K562 (cell line): ENCODE data around the gene STYX. TPM values are rescaled to one million over a fixed set of nuclear protein-coding genes. Genes with fewer than 3 reads are reported as not detected.

Source experiments
- ATAC-seq: fragments of 200-7000 bp; cut with Tn5 transposase; 3 replicates; pipeline ENCODE4 v1.9.1; 2020; ENCODE audit warnings: moderate library complexity
- Bru-seq: library from RNA; stranded (reverse); fragments of 400-500 nt; gene quantifications from one replicate; lab custom pipeline; 2021; lab: Mats Ljungman, UMichigan
- BruChase-seq, 2 experiments: library from RNA; stranded (reverse); fragments of 400-500 nt; gene quantifications; one replicate each; lab custom pipeline; 2021; lab: Mats Ljungman, UMichigan
- BruUV-seq: library from RNA; stranded (reverse); fragments of 400-500 nt; replicated peaks from 2 replicates; lab custom pipeline; 2021; lab: Mats Ljungman, UMichigan
- CTCF ChIA-PET: fragments of 300-600 bp; formaldehyde crosslinking; extraction: SDS; loops from one replicate; lab custom pipeline; 2021; ENCODE audit warnings: low intra/inter-chr PET ratio; lab: Yijun Ruan, JAX
- POLR2A ChIA-PET: fragments of 300-600, 350-650 bp; sonication (Branson Sonifier 250); formaldehyde crosslinking; extraction: SDS; loops from one replicate; lab custom pipeline; 2021; ENCODE audit warnings: antibody characterized with exemption, inconsistent platforms; lab: Yijun Ruan, JAX
- DNase-seq, 4 experiments: peaks; one replicate each; pipeline versions ENCODE4 v3.0.0 to v3.0.0-alpha.2; 2011 to 2018; ENCODE audit warnings: low spot score in 3 of 4, mixed read lengths in 3 of 4; ENCODE audit errors: extremely low read depth in 1 of 4
- FAIRE-seq: peaks from 2 replicates; lab custom pipeline; 2011; peaks lifted over from hg19 to GRCh38; lab: Jason Lieb, UNC
- H2AFZ ChIP-seq: 2 replicates; pipeline ENCODE4 v1.6.0; 2011; ENCODE audit warnings: low read depth, low read length, control low read depth, inconsistent platforms
- H3K27ac ChIP-seq: fragments of 200-600 bp; 3 replicates; pipeline ENCODE4 v1.8.0; 2011; ENCODE audit warnings: low read depth, mild to moderate bottlenecking, control low read depth, inconsistent platforms, low read length, moderate library complexity, mixed read lengths; ENCODE audit errors: extremely low read depth
- H3K27me3 ChIP-seq, 2 experiments: fragments of 300-600 bp in 1 of 2; 2 replicates in 1 of 2; 3 replicates in 1 of 2; pipeline versions ENCODE4 v1.6.0 to v1.8.0; 2011; ENCODE audit warnings: inconsistent platforms in 2 of 2, low read length in 2 of 2, mild to moderate bottlenecking in 1 of 2, mixed read lengths in 1 of 2, moderate library complexity in 1 of 2; ENCODE audit not compliant: control insufficient read depth in 2 of 2, insufficient read depth in 2 of 2
- H3K36me3 ChIP-seq: fragments of 300-600 bp; 3 replicates; pipeline ENCODE4 v1.8.0; 2011; ENCODE audit warnings: mild to moderate bottlenecking, low read length, inconsistent platforms; ENCODE audit not compliant: control insufficient read depth, insufficient read depth
- H3K4me1 ChIP-seq, 2 experiments: fragments of 200-600 bp in 1 of 2; replicated peaks in 1 of 2; 2 replicates in 1 of 2; 3 replicates in 1 of 2; pipeline versions ENCODE4 v1.5.1 to v1.8.0; 2011; ENCODE audit warnings: inconsistent platforms in 2 of 2, low read length in 2 of 2, mild to moderate bottlenecking in 1 of 2, mixed read lengths in 1 of 2, moderate library complexity in 1 of 2; ENCODE audit not compliant: control insufficient read depth in 2 of 2, insufficient read depth in 2 of 2
- H3K4me2 ChIP-seq: 2 replicates; pipeline ENCODE4 v1.6.1; 2011; ENCODE audit warnings: low read length, control low read depth, inconsistent platforms, mixed read lengths; ENCODE audit not compliant: insufficient read depth
- H3K4me3 ChIP-seq: fragments of 200-600 bp; sonication (generic), shearing (Covaris generic); 2 replicates; pipeline ENCODE4 v1.5.1; 2016; ENCODE audit warnings: control low read depth, inconsistent platforms
- H3K79me2 ChIP-seq: fragments of 200-600 bp; 3 replicates; pipeline ENCODE4 v1.8.0; 2011; ENCODE audit warnings: low read length, inconsistent platforms; ENCODE audit not compliant: control insufficient read depth, insufficient read depth
- H3K9ac ChIP-seq, 2 experiments: 2 replicates each; pipeline versions ENCODE4 v1.6.0 to v1.6.1; 2011; ENCODE audit warnings: low read depth in 2 of 2, low read length in 2 of 2, control low read depth in 1 of 2, inconsistent platforms in 1 of 2, mild to moderate bottlenecking in 1 of 2, mixed read lengths in 1 of 2; ENCODE audit not compliant: insufficient read depth in 1 of 2
- H3K9me1 ChIP-seq: one replicate; pipeline ENCODE4 v1.6.0; 2011; ENCODE audit warnings: inconsistent platforms, mild to moderate bottlenecking, low read length, moderate library complexity; ENCODE audit not compliant: control insufficient read depth, insufficient read depth
- H3K9me3 ChIP-seq: replicated peaks from 2 replicates; pipeline ENCODE4 v1.5.1; 2011; ENCODE audit warnings: low read depth, low read length, inconsistent platforms; ENCODE audit not compliant: control insufficient read depth, insufficient read depth
- H4K20me1 ChIP-seq: replicated peaks from 2 replicates; pipeline ENCODE4 v1.6.1; 2011; ENCODE audit warnings: low read length, inconsistent platforms, mixed read lengths; ENCODE audit not compliant: control insufficient read depth, insufficient read depth
- CLOCK ChIP-seq: fragments of 250-450 bp; sonication (Bioruptor Pico); IDR thresholded peaks from 2 replicates; pipeline ENCODE4 v1.4.0; 2020; ENCODE audit warnings: mild to moderate bottlenecking, moderate library complexity, borderline replicate concordance
- E2F5 ChIP-seq: sonication (generic); formaldehyde crosslinking; IDR thresholded peaks from 2 replicates; pipeline ENCODE4 v1.8.0; 2022; ENCODE audit warnings: mild to moderate bottlenecking, missing genetic modification reagents
- FIP1L1 ChIP-seq: fragments of 200-400 bp; formaldehyde crosslinking; IDR thresholded peaks from 2 replicates; pipeline ENCODE4 v1.6.1; 2018; ENCODE audit warnings: mild to moderate bottlenecking, low read depth, low read length; ENCODE audit not compliant: poor library complexity, severe bottlenecking
- MLX ChIP-seq, 2 experiments: fragments of 450-650 bp in 1 of 2; sonication (generic) in 1 of 2; formaldehyde crosslinking; conservative IDR thresholded peaks; 2 replicates each; pipeline versions ENCODE4 v1.4.0 to v1.8.1; 2020 to 2022; ENCODE audit warnings: mild to moderate bottlenecking in 1 of 2, missing genetic modification reagents in 1 of 2
- POLR3A ChIP-seq: IDR thresholded peaks from 2 replicates; pipeline ENCODE4 v1.6.1; 2011; ENCODE audit warnings: borderline replicate concordance, mild to moderate bottlenecking, moderate library complexity; ENCODE audit not compliant: insufficient read length, insufficient read depth; ENCODE audit errors: extremely low read depth
- RFX1 ChIP-seq: fragments of 450-650 bp; IDR thresholded peaks from 2 replicates; pipeline ENCODE4 v1.6.1; 2016; ENCODE audit warnings: mild to moderate bottlenecking, moderate library complexity
- SLC30A9 ChIP-seq: fragments of 250-450 bp; sonication (Bioruptor Pico); IDR thresholded peaks from 2 replicates; pipeline ENCODE4 v1.8.0; 2022; ENCODE audit warnings: mild to moderate bottlenecking, moderate library complexity
- ZBTB7A ChIP-seq: IDR thresholded peaks from 2 replicates; pipeline ENCODE4 v1.6.1; 2011; ENCODE audit warnings: low read depth, mild to moderate bottlenecking, low read length, moderate library complexity, borderline replicate concordance; ENCODE audit not compliant: control insufficient read depth
- ZNF3 ChIP-seq: fragments of 250-450 bp; sonication (Bioruptor Pico); IDR thresholded peaks from 2 replicates; pipeline ENCODE4 v1.5.0; 2021; ENCODE audit warnings: mild to moderate bottlenecking, moderate library complexity
- ZNF324 ChIP-seq: fragments of 250-450 bp; sonication (Bioruptor Pico); IDR thresholded peaks from 2 replicates; pipeline ENCODE4 v1.4.0; 2020; ENCODE audit warnings: mild to moderate bottlenecking
- WGBS: fragments of 100-300 bp; shearing (Covaris generic); methylation state at CpG from one replicate; pipeline ENCODE4 v1.1.6; 2016; ENCODE audit warnings: low coverage, mixed read lengths; ENCODE audit not compliant: insufficient coverage; ENCODE audit errors: missing lambda C conversion rate; 5-methylcytosine and 5-hydroxymethylcytosine counted together
- in situ Hi-C: fragments of 300-500 bp; cut with MboI; formaldehyde crosslinking; loops from 4 replicates; pipeline ENCODE4 v1.15.0; 2018; ENCODE audit warnings: inconsistent platforms, mixed read lengths
- intact Hi-C: fragments of 100-400 bp; cut with micrococcal nuclease; formaldehyde crosslinking; loops from 2 replicates; pipeline ENCODE4 v1.14.2; 2022
- long read RNA-seq, 3 experiments: library from polyadenylated mRNA in 2 of 3; library from RNA in 1 of 3; unstranded in 2 of 3; stranded (forward) in 1 of 3; transcript quantifications; one replicate each; pipeline ENCODE4 v2.0.0, GENCODE V29; 2019 to 2022
- polyA minus RNA-seq, 3 experiments: library from RNA; depleted of rRNA, polyadenylated mRNA; stranded (reverse); fragments of >200 nt; gene quantifications; 2 replicates each; pipeline ENCODE4 v1.2.3, GENCODE V29; 2011
- polyA plus RNA-seq, 8 experiments: library from polyadenylated mRNA; depleted of rRNA in 4 of 8; stranded (reverse) in 5 of 8; unstranded in 3 of 8; fragments of >200 nt; fragmentation: Nextera tagmentation in 2 of 8; fragmentation: Illumina TruSeq in 1 of 8; extraction: Ambion mirVana in 2 of 8; extraction: Trizol in 1 of 8; gene quantifications; 2 replicates each; pipeline versions ENCODE4 v1.2.1 to v1.2.3, GENCODE V29; 2011 to 2014; ENCODE audit warnings: inconsistent platforms in 1 of 8, missing spikeins in 1 of 8
- total RNA-seq, 7 experiments: library from RNA; depleted of rRNA in 6 of 7; stranded (reverse); fragments of >200 nt in 6 of 7; fragmentation: Illumina TruSeq in 2 of 7; extraction: Trizol in 2 of 7; gene quantifications; 2 replicates each; pipeline versions ENCODE4 v1.2.1 to v1.2.3, GENCODE V29; 2011 to 2021; ENCODE audit warnings: low replicate concordance in 1 of 7

The STYX gene
- 2.7 and 13.4 TPM in 2 replicates for total RNA-seq (2011; cell fraction: chromatin; rRNA removed; ENCODE audit: low replicate concordance)
- 2.5 and 3.2 TPM in 2 replicates for total RNA-seq (2011; cell fraction: nucleolus; rRNA removed)
- 9.5 and 15.9 TPM in 2 replicates for total RNA-seq (2011; cell fraction: nucleoplasm; rRNA removed)
- total RNA-seq (2014; rRNA removed) (5.5 and 8.0 TPM in 2 replicates), total RNA-seq (2014; rRNA removed; fragmentation: Illumina TruSeq; extraction: Trizol) (15.4 and 17.7 TPM in 2 replicates), total RNA-seq (2015; rRNA removed; fragmentation: Illumina TruSeq; extraction: Trizol) (11.0 and 11.6 TPM in 2 replicates), total RNA-seq (2021) (10.6 and 11.1 TPM in 2 replicates), polyA plus RNA-seq (2011; rRNA removed) (8.6 and 11.1 TPM in 2 replicates), polyA plus RNA-seq (2014; fragmentation: Illumina TruSeq; extraction: Trizol) (8.1 and 8.3 TPM in 2 replicates), polyA plus RNA-seq (2014; fragmentation: Nextera tagmentation; extraction: Ambion mirVana) (10 to 100 TPM in 1 of 2 experiments, 1 to 10 TPM in 1; 5.0 to 11.8 TPM), polyA plus RNA-seq (2014; rRNA removed) (6.3 and 8.1 TPM in 2 replicates), polyA minus RNA-seq (2011; rRNA and poly(A)+ RNA removed) (12.2 and 13.4 TPM in 2 replicates), Bru-seq, nascent RNA (percentile 74 among the genes with signal in this experiment), BruChase-seq, experiment 1, labeled RNA remaining after a 2-hour chase (percentile 80 among the genes with signal in this experiment), BruChase-seq, experiment 2, labeled RNA remaining after a 6-hour chase (percentile 77 among the genes with signal in this experiment)
- 3.8 and 4.9 TPM in 2 replicates for polyA plus RNA-seq (2011; cell fraction: cytosol; rRNA removed)
- polyA plus RNA-seq (2011; cell fraction: nucleus; rRNA removed): 3.2 TPM in 2 replicates
- 4.1 and 6.1 TPM in 2 replicates for polyA plus RNA-seq (2012)
- 6.3 and 8.0 TPM in 2 replicates for polyA minus RNA-seq (2011; cell fraction: cytosol; rRNA and poly(A)+ RNA removed)
- polyA minus RNA-seq (2011; cell fraction: nucleus; rRNA and poly(A)+ RNA removed): 4.7 and 6.4 TPM in 2 replicates
- long read RNA-seq, experiment 1, full-length matches to known transcripts: 49 of 90 reads
- long read RNA-seq, experiment 1, partial matches to known transcripts: 12 of 90 reads
- long read RNA-seq, experiment 1, other reads (novel, unspliced or antisense): 29 of 90 reads
- long read RNA-seq, experiment 2, full-length matches to known transcripts: 6 of 20 reads
- long read RNA-seq, experiment 2, partial matches to known transcripts: 3 of 20 reads
- long read RNA-seq, experiment 2, other reads (novel, unspliced or antisense): 11 of 20 reads
- long read RNA-seq, experiment 3, full-length matches to known transcripts: 7 of 21 reads
- long read RNA-seq, experiment 3, partial matches to known transcripts: 0 of 21 reads
- long read RNA-seq, experiment 3, other reads (novel, unspliced or antisense): 14 of 21 reads

DNA sequence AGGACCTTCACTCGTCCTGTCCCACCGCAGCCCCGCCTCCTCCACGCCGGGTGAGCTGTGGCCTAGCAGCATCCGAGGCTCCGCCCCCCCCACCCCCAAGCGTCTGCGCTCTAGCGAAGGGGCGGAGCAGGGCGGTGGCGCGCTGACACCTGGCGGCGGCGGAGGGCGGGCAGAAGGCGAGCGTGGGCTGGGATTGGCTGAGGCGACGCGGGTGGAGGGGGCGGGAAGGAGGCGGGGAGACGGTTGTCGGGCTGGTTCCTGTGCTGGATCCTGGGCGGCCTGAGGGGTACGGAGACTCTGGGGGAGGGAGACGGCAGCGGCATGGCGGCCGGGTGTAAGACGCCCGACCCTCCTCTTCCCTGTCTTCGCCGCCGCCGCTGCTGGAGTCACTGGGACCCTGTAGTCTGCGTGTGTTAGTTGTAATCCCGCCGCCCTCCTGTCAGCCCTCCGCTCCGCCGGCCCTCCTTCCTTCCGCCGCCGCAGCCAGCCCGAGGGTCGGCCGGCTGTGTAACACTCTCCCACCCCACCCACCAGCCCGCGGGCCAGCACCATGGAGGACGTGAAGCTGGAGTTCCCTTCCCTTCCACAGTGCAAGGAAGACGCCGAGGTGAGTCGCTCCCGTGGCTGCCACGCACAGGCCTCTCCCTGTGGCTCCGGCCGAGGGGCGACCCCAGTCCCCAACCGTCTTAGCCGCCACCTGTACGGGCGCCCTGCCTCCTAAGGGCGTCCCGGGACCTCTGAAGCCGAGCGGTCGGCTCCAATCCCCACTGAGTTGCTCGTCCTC, at the start of gene STYX:
STYX (plus strand) TSS at position 242 of the 784 bp plus-strand sequence; CDS start at position 551, 309 bp downstream.
- intact Hi-C loops: loop anchor here (5.0 kb wide), 1 partner anchor 52 kb away; no protein-coding TSS in a partner anchor
- Histone ChIP-seq H2AFZ (peak within 1 kb of the TSS; percentile 90), H3K9ac (peak within 1 kb of the TSS; percentile 86 to 99), H3K9me3 (no peaks in the 10 kb centered on the region), H3K9me1 (no peaks in the 10 kb centered on the region), H3K79me2 (peaks cover 44% of the 10 kb centered on the region), H3K4me1 (peaks cover 0 to 14% of the 10 kb centered on the region in 2 experiments; a peak in 4 of 5 replicates), H3K36me3 (peaks cover 45% of the 10 kb centered on the region; the same call in 1 of the 3 replicates), H3K27me3 (no peaks in the 10 kb centered on the region), H3K4me2 (peak within 1 kb of the TSS; percentile 88), H3K27ac (peak within 1 kb of the TSS; percentile 89), H3K4me3 (peak within 1 kb of the TSS; percentile 99), H4K20me1 (no peaks in the 10 kb centered on the region)
- ChIA-PET POLR2A (interaction anchor here (0.9 to 2.2 kb wide), 4 partner anchors 10 to 178 kb away, joined by 3 to 8 read pairs (median 4); partner anchors contain the start of genes GPR137C and TXNDC16), CTCF (no interaction called here)
- WGBS: 3% methylated on average over 24 of the region's 72 CpGs
- peak; percentile 84 to 97 (median 88) for DNase-seq
- in situ Hi-C loops: no loop called here
- BruUV-seq: TSS peak; percentile 48
- peak; percentile 97 for ATAC-seq
- FAIRE-seq: peak; percentile 91
- TF ChIP-seq RFX1 (no peak), CLOCK (CRISPR knock-in tag) (no peak), MLX (CRISPR knock-in tag; conservative IDR thresholded peaks at IDR 0.05) (no peak), ZNF3 (CRISPR knock-in tag) (no peak), ZBTB7A (peak; percentile 55; the same call in 1 of the 2 replicates), ZNF324 (CRISPR knock-in tag) (no peak), POLR3A (no peak), SLC30A9 (CRISPR knock-in tag) (no peak), E2F5 (CRISPR knock-in tag) (no peak), FIP1L1 (peak; percentile 26)
